HepG2 (cell line): ENCODE data around the gene ABCB8. TPM values are rescaled to one million over a fixed set of nuclear protein-coding genes. Genes with fewer than 3 reads are reported as not detected.

ENCODE experiments used
- ATAC-seq: fragments of 200-7000 bp; cut with Tn5 transposase; 3 replicates; pipeline ENCODE4 v1.9.1; 2020; ENCODE audit warnings: mild to moderate bottlenecking, moderate library complexity
- BruUV-seq: library from RNA; stranded (reverse); fragments of 400-500 nt; replicated peaks from 2 replicates; lab custom pipeline; 2021; lab: Mats Ljungman, UMichigan
- CTCF ChIA-PET: fragments of 300-600 bp; formaldehyde crosslinking; extraction: SDS; loops from one replicate; lab custom pipeline; 2021; ENCODE audit warnings: low total read pairs, inconsistent platforms, low intra/inter-chr PET ratio; lab: Yijun Ruan, JAX
- POLR2A ChIA-PET: fragments of 350-600 bp; sonication (Branson Sonifier 250); formaldehyde crosslinking; loops from one replicate; lab custom pipeline; 2020; ENCODE audit warnings: antibody characterized with exemption, inconsistent platforms; lab: Yijun Ruan, JAX
- DNase-seq: peaks from one replicate; pipeline ENCODE4 v3.0.0-alpha.2; 2015; ENCODE audit warnings: low spot score
- FAIRE-seq: peaks from 3 replicates; lab custom pipeline; 2011; peaks lifted over from hg19 to GRCh38; lab: Jason Lieb, UNC
- H2AFZ ChIP-seq: one replicate; pipeline ENCODE4 v1.6.1; 2011; ENCODE audit warnings: low read length, inconsistent platforms
- H3K27ac ChIP-seq: fragments of 300-600 bp; 3 replicates; pipeline ENCODE4 v1.8.0; 2011; ENCODE audit warnings: mixed run types, mild to moderate bottlenecking, mixed read lengths, low read length, inconsistent platforms; ENCODE audit not compliant: insufficient read depth; ENCODE audit errors: extremely low read length
- H3K27me3 ChIP-seq, 2 experiments: fragments of 200-600 bp in 1 of 2; 2 replicates in 1 of 2; 3 replicates in 1 of 2; pipeline versions ENCODE4 v1.6.0 to v1.8.0; 2011; ENCODE audit warnings: low read length in 2 of 2, mild to moderate bottlenecking in 2 of 2, moderate library complexity in 2 of 2, inconsistent platforms in 1 of 2; ENCODE audit not compliant: insufficient read depth in 2 of 2, control insufficient read depth in 1 of 2
- H3K36me3 ChIP-seq, 2 experiments: fragments of 200-600 bp in 1 of 2; replicated peaks in 1 of 2; 2 replicates in 1 of 2; 3 replicates in 1 of 2; pipeline versions ENCODE4 v1.5.1 to v1.8.0; 2011; ENCODE audit warnings: low read length in 2 of 2, inconsistent platforms in 1 of 2; ENCODE audit not compliant: insufficient read depth in 2 of 2, control insufficient read depth in 1 of 2
- H3K4me1 ChIP-seq: 2 replicates; pipeline ENCODE4 v1.5.1; 2012; ENCODE audit warnings: low read length, inconsistent platforms; ENCODE audit not compliant: insufficient read depth
- H3K4me2 ChIP-seq: 2 replicates; pipeline ENCODE4 v1.6.0; 2011; ENCODE audit warnings: low read depth, low read length, inconsistent platforms
- H3K4me3 ChIP-seq, 3 experiments: fragments of 200-600 bp in 1 of 3; sonication (generic), shearing (Covaris generic) in 1 of 3; replicated peaks in 1 of 3; 2 replicates each; pipeline ENCODE4 v1.5.1; 2011 to 2016; ENCODE audit warnings: low read length in 3 of 3, inconsistent platforms in 2 of 3, low read depth in 2 of 3, mild to moderate bottlenecking in 2 of 3, control low read depth in 1 of 3, mixed read lengths in 1 of 3; ENCODE audit not compliant: insufficient read depth in 1 of 3
- H3K79me2 ChIP-seq: one replicate; pipeline ENCODE4 v1.6.1; 2011; ENCODE audit warnings: low read length, inconsistent platforms; ENCODE audit not compliant: insufficient read depth
- H3K9ac ChIP-seq: 2 replicates; pipeline ENCODE4 v1.6.0; 2011; ENCODE audit warnings: mild to moderate bottlenecking, low read depth, low read length, inconsistent platforms; ENCODE audit not compliant: insufficient read depth
- H3K9me3 ChIP-seq: 2 replicates; pipeline ENCODE4 v1.5.1; 2012; ENCODE audit warnings: mild to moderate bottlenecking, low read length
- H4K20me1 ChIP-seq: 2 replicates; pipeline ENCODE4 v1.6.0; 2011; ENCODE audit warnings: inconsistent platforms, mild to moderate bottlenecking, low read length, moderate library complexity; ENCODE audit not compliant: insufficient read depth
- MLLT10 ChIP-seq: sonication (generic); formaldehyde crosslinking; IDR thresholded peaks from 2 replicates; pipeline ENCODE4 v1.4.0; 2020; ENCODE audit warnings: missing genetic modification reagents
- REPIN1 ChIP-seq: sonication (generic); formaldehyde crosslinking; IDR thresholded peaks from 2 replicates; pipeline ENCODE4 v1.8.0; 2022; ENCODE audit warnings: missing genetic modification reagents, low read depth, mild to moderate bottlenecking, borderline replicate concordance
- ZNF441 ChIP-seq: sonication (generic); formaldehyde crosslinking; IDR thresholded peaks from 2 replicates; pipeline ENCODE4 v1.7.0; 2021; ENCODE audit warnings: missing genetic modification reagents, borderline replicate concordance
- ZNF660 ChIP-seq: sonication (generic); formaldehyde crosslinking; IDR thresholded peaks from 2 replicates; pipeline ENCODE4 v1.5.1; 2020; ENCODE audit warnings: mild to moderate bottlenecking, low read depth, missing genetic modification reagents, borderline replicate concordance
- whole genome bisulfite sequencing: methylation state at CpG from one replicate; pipeline ENCODE4 v1.1.6; 2017; ENCODE audit warnings: low lambda C conversion rate; 5-methylcytosine and 5-hydroxymethylcytosine counted together
- in situ Hi-C: cut with HindIII; loops from 2 replicates; pipeline ENCODE4 v1.10.0; 2017; ENCODE audit warnings: low pct_unique_long_range_greater_than_20kb; ENCODE audit not compliant: extremely low pct_ligation_motif_present
- intact Hi-C: fragments of 100-400 bp; cut with micrococcal nuclease; formaldehyde crosslinking; loops from one replicate; pipeline ENCODE4 v1.10.0; 2022; ENCODE audit not compliant: unreplicated experiment
- polyA plus RNA-seq, 8 experiments: library from polyadenylated mRNA; depleted of rRNA in 3 of 8; stranded (reverse) in 7 of 8; unstranded in 1 of 8; fragments of >200 nt; fragmentation: Illumina TruSeq in 4 of 8; extraction: Trizol in 4 of 8; gene quantifications; 2 replicates each; pipeline versions ENCODE4 v1.2.1 to v1.2.3, GENCODE V29; 2011 to 2016; ENCODE audit warnings: low read depth in 4 of 8, missing spikeins in 1 of 8, mixed read lengths in 1 of 8; ENCODE audit not compliant: insufficient read depth in 1 of 8
- total RNA-seq, 5 experiments: library from RNA; depleted of rRNA; stranded (reverse); fragments of >200 nt; fragmentation: Illumina TruSeq; extraction: Trizol; gene quantifications; 2 replicates each; pipeline ENCODE4 v1.2.3, GENCODE V29; 2016; ENCODE audit warnings: low read depth in 1 of 5
- TF ChIP-seq, protein P1 (sequence below): sonication (generic); formaldehyde crosslinking; IDR thresholded peaks from 2 replicates; pipeline ENCODE4 v1.4.0; 2020; ENCODE audit warnings: missing genetic modification reagents

ABCB8 gene
- total and polyA plus RNA-seq, 2 of the 13 experiments (the other 11 are each of a cell fraction or from before 2014, with no cell fraction given): 6.6 to 16.7 TPM

DNA sequence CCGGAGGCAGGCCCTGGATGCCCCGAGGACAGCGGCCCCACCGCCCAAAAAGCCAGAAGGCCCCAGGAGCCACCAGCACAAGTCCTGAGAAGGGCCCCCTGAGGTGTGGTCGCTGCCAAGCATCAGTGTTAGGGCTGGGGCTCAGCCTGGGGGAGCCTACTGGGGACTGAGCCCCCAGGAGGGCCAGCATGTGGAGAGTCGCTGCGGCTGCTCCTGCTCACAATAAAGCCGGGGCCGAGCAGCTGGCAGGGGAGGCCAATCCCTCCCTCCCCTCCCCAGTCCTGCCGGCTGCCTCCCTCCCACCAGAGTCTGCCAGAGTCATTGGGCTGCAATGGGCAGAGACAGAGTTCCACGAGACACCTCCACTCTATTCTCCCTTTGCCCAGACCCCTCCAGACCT is 17.0 kb downstream of the ABCB8 start:
- H4K20me1 ChIP-seq: no peaks in the 10 kb centered on the region
- ChIA-PET CTCF (no interaction called here), POLR2A (no interaction called here)
- no peaks in the 10 kb centered on the region for H3K36me3 ChIP-seq
- in situ Hi-C loops (no loop called here), intact Hi-C loops (no loop called here)
- TF ChIP-seq REPIN1: no peak
- no peaks in the 10 kb centered on the region for H3K4me1 ChIP-seq
- H3K4me2 ChIP-seq: no peak overlapping the region
- ATAC-seq (no peak), DNase-seq (no peak), FAIRE-seq (no peak)
- no peak overlapping the region for H2AFZ ChIP-seq
- H3K4me3 ChIP-seq: no peak overlapping the region
- no peak overlapping the region for H3K9ac ChIP-seq
- H3K27me3 ChIP-seq: peaks cover 1 to 8% of the 10 kb centered on the region in 2 experiments; a peak in 3 of 5 replicates
- WGBS: 100% methylated on average over 1 of the region's 11 CpGs
- no TSS peak for BruUV-seq
- no peaks in the 10 kb centered on the region for H3K9me3 ChIP-seq
- no peak overlapping the region for H3K27ac ChIP-seq
- H3K79me2 ChIP-seq: no peaks in the 10 kb centered on the region

DNA sequence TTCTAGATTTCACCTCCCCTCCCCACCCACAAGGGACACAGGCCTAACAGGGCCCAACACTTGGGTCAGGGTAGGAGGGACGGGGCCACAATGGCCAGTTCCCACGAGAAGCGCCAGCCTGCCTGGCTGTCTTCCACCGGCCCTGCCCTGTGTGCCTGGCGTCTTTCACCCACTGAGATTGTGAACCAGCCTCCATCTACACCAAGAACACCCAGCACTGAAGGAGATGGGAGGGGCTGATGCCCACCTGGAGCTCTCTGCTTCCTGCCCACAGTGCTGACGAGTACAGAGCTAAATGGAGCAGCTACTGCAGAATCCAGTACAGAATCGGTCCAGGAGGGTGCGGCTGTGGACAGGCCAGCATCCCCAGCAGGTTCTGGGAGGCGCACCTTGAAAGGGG is 17.7 kb downstream of the ABCB8 start:
- no peak for FAIRE-seq
- Histone ChIP-seq H3K9me3 (no peaks in the 10 kb centered on the region), H4K20me1 (no peaks in the 10 kb centered on the region)
- 83% methylated on average over 6 of the region's 9 CpGs for WGBS
- TF ChIP-seq MLLT10 (CRISPR knock-in tag) (no peak), ZNF441 (CRISPR knock-in tag) (no peak), ZNF660 (CRISPR knock-in tag) (no peak)
- TF ChIP-seq, protein P1, sequence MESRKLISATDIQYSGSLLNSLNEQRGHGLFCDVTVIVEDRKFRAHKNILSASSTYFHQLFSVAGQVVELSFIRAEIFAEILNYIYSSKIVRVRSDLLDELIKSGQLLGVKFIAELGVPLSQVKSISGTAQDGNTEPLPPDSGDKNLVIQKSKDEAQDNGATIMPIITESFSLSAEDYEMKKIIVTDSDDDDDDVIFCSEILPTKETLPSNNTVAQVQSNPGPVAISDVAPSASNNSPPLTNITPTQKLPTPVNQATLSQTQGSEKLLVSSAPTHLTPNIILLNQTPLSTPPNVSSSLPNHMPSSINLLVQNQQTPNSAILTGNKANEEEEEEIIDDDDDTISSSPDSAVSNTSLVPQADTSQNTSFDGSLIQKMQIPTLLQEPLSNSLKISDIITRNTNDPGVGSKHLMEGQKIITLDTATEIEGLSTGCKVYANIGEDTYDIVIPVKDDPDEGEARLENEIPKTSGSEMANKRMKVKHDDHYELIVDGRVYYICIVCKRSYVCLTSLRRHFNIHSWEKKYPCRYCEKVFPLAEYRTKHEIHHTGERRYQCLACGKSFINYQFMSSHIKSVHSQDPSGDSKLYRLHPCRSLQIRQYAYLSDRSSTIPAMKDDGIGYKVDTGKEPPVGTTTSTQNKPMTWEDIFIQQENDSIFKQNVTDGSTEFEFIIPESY (CRISPR knock-in tag): no peak
- TF ChIP-seq, all 625 proteins: peak for 0
- no peak for ATAC-seq
- BruUV-seq: no TSS peak
- POLR2A ChIA-PET: no interaction called here
- H3K36me3 ChIP-seq: no peaks in the 10 kb centered on the region
- H3K4me3 ChIP-seq: no peak overlapping the region
- in situ Hi-C loops: no loop called here
- CTCF ChIA-PET: no interaction called here
- DNase-seq: no peak
- H3K79me2 ChIP-seq: no peaks in the 10 kb centered on the region
- H3K9ac ChIP-seq: no peak overlapping the region
- peaks cover 1 to 12% of the 10 kb centered on the region in 2 experiments; a peak in 3 of 5 replicates for H3K27me3 ChIP-seq
- intact Hi-C loops: no loop called here
- no peak overlapping the region for H3K27ac ChIP-seq
- H3K4me2 ChIP-seq: no peak overlapping the region
- H3K4me1 ChIP-seq: no peaks in the 10 kb centered on the region
- H2AFZ ChIP-seq: no peak overlapping the region
